Tibial nerve (tissue), 3 donors: ENCODE results near the gene SKAP1.

Experiments used
- CTCF ChIP-seq, 5 experiments: fragments of 200-600 bp in 3 of 5; fragments of 450-650 bp in 2 of 5; sonication (generic) in 3 of 5; IDR thresholded peaks; one replicate each; pipeline ENCODE4 v1.5.1; 2016 to 2019; ENCODE audit warnings: antibody characterized with exemption in 5 of 5, mild to moderate bottlenecking in 3 of 5, moderate library complexity in 2 of 5
- POLR2A ChIP-seq, 2 donors: fragments of 450-650 bp; IDR thresholded peaks; one replicate each; pipeline ENCODE4 v1.6.1; 2017; ENCODE audit warnings: antibody characterized with exemption in 2 of 2, mild to moderate bottlenecking in 2 of 2, moderate library complexity in 2 of 2

- no peak for TF ChIP-seq POLR2A (IDR thresholded peaks at IDR 0.05)
- no peak for TF ChIP-seq CTCF (IDR thresholded peaks at IDR 0.05)
Measured at GRCh38 chr17:48211011-48211410, 219.0 kb downstream of the SKAP1 start.
